Activated CD4-positive, alpha-beta T cell treated with anti-CD3 and anti-CD28 coated beads for 1 hour (primary cell): Measurements from ENCODE around the gene ARHGEF33.

Experiments
- DNase-seq: peaks from one replicate; pipeline ENCODE4 v3.0.0-alpha.2; 2020

Gene ARHGEF33

DNA sequence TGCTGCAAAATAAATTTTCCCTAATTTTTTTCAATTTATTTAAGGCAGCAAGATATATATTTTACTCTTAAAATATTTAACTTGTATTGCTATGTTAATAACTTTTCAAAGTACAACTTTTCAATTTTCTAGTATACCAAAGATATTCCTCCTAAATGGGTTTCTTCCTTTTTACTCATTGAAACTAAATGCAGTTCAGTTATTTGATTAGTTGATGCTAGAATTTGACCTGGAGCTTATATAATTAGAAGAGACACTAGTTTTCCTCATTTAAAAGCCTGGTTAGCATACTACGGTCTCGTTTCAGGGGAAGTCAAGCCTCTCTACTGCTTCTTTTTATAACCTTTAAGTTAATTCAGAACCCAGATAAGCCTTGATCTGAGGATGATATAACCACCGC, at the start of gene ARHGEF33:
ARHGEF33 (plus strand) TSS at position 301 of the 400 bp plus-strand sequence. CDS start 29,573 bp downstream, outside the sequence.
- no peak for DNase-seq

GRCh38 chr2:38850045-38850444, 39.6 kb upstream of the ARHGEF33 start:
- DNase-seq = no peak

GRCh38 chr2:38856165-38856564, 33.5 kb upstream of the ARHGEF33 start:
- DNase-seq = no peak

DNA sequence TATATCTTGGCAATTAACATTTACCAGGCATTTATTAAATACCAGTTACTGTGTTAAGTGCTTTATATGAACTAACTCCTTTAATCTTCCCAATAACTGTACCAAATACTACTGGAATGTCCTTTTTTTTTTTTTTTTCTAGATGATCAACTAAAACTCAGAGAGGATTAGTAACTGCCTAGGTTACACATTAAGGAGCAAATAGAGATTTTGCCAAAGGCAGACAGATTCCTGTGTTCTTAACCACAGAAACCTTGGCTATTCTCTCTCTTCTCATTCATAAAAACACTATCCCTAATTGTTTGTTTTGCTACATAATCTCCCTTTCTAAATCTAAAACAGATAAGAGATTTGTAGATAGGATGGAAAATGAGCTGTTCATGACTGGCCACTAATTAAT, 27.2 kb upstream of the ARHGEF33 start:
- no peak for DNase-seq

GRCh38 chr2:38863061-38863695, 26.5 kb upstream of the ARHGEF33 start:
- DNase-seq = no peak

DNA sequence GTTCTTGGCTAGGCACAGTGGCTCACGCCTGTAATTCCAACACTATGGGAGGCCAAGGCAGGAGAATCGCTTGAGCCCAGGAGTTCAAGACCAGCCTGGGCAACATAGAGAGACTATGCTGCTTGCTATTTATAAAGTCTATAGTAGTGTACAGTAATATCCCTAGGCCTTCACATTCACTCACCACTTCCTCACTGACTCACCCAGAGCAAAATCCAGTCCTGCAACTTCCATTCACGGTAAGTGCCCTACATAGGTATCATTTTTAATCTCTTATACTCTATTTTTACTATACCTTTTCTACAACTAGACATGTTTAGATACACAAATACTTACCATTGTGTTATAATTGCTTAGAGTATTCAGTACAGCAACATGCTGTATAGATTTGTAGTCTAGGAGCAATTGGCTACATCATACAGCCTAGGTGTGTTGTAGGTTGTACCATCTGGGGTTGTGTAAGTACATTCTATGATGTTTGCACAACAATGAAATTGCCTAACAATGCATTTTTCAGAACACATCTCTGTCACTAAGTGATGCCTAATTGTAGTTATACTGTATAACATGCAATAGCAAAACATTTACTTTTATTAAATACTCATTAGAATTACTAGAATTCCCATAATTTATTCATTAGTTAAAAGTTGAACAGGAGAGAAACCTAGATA, 22.8 kb upstream of the ARHGEF33 start:
- DNase-seq = no peak

GRCh38 chr2:38871432-38871831, 18.2 kb upstream of the ARHGEF33 start:
- DNase-seq = no peak

DNA sequence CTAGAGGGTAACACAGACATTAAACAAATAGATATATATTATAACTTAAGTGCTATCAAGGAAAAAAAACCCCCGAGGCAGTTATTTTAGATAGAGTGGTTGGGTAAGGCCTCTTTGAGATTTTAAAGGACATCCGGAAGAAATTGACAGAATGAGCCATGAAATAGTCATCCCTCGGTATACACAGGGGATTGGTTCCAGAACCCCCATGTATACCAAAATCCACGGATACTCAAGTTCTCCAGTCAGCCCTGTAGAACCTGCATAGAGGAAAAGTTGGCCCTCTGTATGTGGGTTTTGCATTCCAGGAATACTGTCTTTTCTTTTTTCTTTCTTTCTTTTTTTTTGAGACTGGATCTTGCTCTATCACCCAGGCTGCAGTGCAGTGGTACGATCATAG, 15.9 kb upstream of the ARHGEF33 start:
- DNase-seq = no peak

- no peak for DNase-seq
These were observed 14.5 kb upstream of the ARHGEF33 start for GRCh38 chr2:38875227-38875575.

DNA sequence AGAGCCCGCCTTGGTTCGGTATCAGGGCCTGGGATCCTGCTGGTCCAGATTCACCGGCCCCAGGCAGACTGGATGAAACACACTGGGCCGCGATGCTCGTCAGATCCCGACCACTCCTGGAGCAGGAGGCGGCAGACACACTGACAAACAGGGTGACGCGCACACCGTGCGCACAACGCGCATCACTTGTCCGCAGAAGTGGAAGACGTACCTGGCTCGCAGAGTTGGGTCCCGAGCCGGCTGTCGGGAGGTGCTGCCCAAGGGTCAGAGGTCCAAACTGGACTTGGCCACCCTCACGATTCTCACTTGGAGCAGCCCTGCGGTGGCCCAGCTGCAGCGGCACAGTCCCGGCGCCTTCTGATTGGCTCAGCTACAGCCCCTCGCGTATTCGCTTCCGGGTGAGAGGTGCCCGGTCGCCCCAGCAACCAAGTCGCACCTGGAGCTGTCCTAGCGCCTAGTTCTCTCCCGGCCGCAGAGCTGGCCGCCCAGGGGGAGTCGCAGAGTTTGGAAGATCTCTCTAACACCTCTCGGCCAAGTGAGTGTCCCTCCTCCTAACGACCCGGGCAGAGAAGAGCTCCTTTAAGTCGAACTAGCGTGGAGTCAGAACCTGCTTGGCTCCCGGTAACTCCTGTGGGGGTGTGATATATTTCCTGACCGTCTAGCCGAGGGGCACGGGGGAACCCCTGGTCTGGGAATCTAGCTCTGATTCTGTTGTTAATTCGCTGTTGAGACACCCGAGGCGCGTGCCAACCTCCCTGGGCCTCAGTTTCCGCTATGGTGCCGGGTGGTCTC, 13.9 kb upstream of the ARHGEF33 start, which contains the start of the genes DHX57 and MORN2:
DHX57 (minus strand) TSS at position 359 of the 792 bp plus-strand sequence. CDS start 7,529 bp downstream, outside the sequence.
MORN2 (plus strand) TSS at position 401 of the 792 bp plus-strand sequence.
- DNase-seq = peak; percentile 70

DNA sequence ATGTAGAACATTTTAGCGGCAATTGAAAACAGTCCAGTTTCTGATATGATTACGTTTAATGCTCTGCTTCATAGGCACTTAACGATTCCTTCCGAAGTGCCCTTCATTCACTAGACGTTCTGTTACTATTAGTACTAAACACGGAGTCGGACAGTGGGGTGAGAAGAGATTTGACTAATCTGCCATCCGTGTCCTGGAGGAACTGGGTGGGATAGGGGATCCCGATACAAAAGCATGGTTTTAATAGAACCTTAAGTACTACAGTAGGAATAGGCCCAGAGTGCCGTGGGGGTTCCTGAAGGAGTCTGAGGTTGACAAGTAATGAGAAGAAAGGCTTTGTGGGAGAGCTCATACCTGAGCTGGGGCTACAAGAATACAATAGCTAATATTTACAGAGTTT, 13.3 kb upstream of the ARHGEF33 start:
- DNase-seq = no peak

DNA sequence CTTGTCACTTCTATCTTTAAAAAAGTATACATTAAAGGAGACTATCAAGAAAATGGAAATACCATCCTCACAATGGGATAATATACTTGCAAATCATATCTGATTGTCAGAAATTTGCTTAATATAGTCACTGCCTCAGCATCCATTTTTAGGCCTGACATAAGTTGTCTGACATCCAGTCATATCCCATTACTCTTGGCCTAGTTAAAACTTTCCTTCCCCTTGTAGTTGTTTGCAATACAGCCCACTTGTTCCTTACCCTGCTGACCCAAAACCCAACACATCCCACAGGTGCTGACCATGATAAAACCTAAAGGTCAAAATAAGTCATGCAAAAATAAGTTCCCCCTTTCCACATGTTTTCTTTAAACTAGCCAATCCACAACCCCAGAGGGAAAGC, 3.6 kb upstream of the ARHGEF33 start:
- no peak for DNase-seq

DNA sequence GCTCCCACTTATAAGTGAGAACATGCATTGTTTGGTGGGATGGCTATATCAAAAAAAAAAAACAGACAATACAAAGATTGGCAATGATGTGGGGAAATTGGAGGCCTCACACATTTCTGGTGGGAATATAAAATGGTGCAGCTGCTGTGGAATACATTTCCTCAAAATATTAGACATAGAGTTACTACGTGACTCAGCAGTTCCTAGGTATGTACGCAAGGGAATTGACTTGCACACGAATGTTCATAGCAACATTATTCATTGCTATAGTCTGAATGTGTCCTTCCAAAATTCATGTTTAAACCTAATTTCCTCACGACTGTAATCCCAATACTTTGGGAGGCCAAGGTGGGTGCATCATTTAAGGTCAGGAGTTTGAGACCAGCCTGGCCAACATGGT, 2.3 kb upstream of the ARHGEF33 start:
- DNase-seq = no peak

DNA sequence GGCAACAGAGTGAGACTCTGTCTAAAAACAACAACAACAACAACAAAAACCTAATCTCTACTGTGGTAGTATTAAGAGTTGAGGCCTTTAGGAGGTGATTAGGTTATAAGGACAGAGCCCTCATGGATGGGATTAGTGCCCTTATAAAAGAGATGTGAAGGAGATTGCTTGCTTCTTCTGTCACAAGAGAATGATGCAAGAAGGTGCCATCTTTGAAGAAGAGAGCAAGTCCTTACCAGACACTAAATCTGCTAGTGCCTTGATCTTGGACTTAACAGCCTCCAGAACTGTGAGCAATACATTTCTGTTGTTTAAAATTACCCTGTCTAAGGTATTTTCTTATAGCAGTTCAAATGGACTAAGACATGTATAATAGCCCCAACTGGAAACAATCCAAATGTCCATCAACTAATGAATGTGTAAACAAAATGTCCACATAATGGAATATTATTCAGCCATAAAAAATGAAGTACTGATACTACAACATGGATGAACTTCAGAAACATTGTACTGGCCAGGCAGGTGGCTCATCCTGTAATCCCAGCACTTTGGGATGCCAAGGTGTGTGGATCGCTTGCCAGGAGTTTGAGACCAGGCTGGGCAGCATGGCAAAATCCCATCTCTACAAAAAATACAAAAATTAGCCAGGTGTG, 1.6 kb upstream of the ARHGEF33 start:
- no peak for DNase-seq

- DNase-seq = no peak
These were observed 630 bp upstream of the ARHGEF33 start for GRCh38 chr2:38889045-38889444.

- no peak for DNase-seq
These were observed 3.1 kb downstream of the ARHGEF33 start for GRCh38 chr2:38892819-38893218.

DNA sequence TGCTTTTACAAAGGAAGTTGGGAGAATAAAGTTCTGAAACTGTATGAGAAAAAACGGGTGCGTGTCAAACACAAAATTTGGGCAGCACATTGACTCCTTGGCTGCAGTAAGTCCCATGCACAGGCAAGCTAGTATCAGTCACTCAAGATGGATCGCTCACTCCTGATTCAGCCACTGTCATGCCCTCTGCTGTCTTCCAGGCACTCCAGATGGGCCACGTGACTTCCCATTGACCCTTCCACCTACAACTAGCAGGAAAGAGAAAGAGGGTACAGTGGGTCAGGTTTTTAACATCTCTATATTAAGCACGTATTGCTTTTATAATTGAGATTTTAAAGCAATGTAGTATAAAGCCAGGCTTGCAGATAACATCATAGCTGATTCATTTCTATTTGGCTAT, 8.6 kb downstream of the ARHGEF33 start:
- no peak for DNase-seq

DNA sequence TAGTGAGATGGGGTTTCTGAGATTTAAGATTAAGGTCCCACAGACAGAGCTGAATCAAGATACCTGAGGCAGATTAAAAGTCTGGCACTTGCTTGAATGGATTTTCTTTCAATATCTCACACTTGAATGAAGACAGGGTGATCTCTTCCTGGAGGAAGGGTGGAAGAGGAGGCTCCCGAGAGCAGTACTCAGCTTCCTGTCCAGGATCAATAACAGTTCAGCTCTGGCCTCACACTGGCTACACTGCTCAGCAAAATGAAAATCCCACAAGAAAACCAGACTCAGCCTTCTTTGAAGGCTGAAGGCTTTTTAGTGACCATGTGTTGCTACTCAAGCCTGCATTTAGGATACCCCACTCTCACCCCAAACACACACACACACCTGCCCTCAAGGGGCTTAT, 11.1 kb downstream of the ARHGEF33 start:
- no peak for DNase-seq

DNA sequence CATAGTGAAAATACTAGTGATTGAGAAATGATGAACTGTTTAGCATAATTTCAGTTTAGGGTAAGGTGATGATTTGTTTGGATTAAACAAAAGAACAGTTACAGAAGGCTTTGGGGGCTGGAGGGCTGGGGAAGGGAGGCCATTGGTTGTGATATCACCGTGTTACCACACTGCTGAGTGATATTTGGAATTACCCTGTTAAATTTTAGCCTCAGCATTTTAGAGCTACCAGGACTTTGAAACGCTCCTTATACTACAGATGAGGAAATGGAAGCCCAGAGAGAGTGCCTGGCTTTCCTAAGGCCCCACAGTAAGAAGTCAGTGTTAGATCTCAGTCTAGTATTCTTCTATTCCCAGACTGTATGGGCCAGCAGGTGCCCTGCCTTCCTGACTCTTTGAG, 15.6 kb downstream of the ARHGEF33 start:
- DNase-seq = no peak

DNA sequence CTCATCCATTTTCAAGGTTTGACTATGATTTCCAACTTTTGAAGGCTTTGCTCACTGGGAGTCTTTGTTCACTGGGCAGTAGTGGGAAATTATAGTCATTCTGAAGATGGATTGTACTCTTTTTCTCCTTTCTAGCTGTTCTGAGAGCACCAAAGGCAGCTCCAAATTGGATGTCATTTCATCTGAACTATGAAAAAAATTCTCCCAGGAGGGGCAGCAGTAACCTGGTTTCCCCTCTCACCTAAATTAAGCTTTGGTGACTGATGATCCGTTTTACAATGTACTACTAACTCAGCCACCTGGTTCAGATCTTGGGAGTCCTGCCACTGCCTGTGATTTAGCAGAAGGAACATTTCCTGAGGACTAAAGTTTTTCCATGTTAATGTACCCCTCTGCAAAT, 17.6 kb downstream of the ARHGEF33 start:
- DNase-seq = no peak

- no peak for DNase-seq
These were observed 18.3 kb downstream of the ARHGEF33 start for GRCh38 chr2:38907743-38908562.

DNA sequence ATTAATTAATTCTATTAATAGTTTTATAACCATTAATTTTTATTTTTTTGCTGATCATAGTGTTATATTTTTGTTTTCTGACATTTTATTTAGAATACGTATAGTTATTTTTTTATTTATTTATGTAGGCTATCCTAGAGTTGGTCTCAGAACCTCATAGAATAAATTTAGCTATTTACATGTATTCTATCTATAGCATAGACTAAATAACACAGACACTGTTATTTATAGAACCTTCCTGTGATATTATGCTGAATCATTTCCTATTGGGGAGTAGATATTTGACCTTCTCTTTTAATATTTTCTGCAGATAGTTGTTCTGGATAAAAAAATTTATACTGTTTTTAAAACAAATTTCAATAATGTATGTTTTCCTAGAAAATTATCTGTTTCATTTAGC, 20.2 kb downstream of the ARHGEF33 start:
- no peak for DNase-seq
